Keratinocyte (primary cell): ENCODE measurements around the gene DHX34. TPM values are rescaled to one million over a fixed set of nuclear protein-coding genes. Genes with fewer than 3 reads are reported as not detected.

ENCODE experiments used
- DNase-seq: peaks from one replicate; pipeline ENCODE4 v3.0.0-alpha.2; 2011; ENCODE audit warnings: low read depth, missing footprints, low spot score
- FAIRE-seq: peaks from 2 replicates; lab custom pipeline; 2011; peaks lifted over from hg19 to GRCh38; lab: Jason Lieb, UNC
- H2AFZ ChIP-seq: 2 replicates; pipeline ENCODE4 v1.6.0; 2012; ENCODE audit warnings: low read length, control low read depth, inconsistent platforms; ENCODE audit not compliant: control insufficient read depth
- H3K27ac ChIP-seq: 2 replicates; pipeline ENCODE4 v1.5.1; 2011; ENCODE audit warnings: low read length; ENCODE audit not compliant: control insufficient read depth, insufficient read depth
- H3K27me3 ChIP-seq: 3 replicates; pipeline ENCODE4 v1.6.0; 2011; ENCODE audit warnings: low read length; ENCODE audit not compliant: control insufficient read depth, insufficient read depth; ENCODE audit errors: extremely low read depth
- H3K36me3 ChIP-seq, 2 experiments: 2 replicates in 1 of 2; 3 replicates in 1 of 2; pipeline ENCODE4 v1.5.1; 2011; ENCODE audit warnings: low read length in 2 of 2, mild to moderate bottlenecking in 1 of 2; ENCODE audit not compliant: control insufficient read depth in 2 of 2, insufficient read depth in 2 of 2; ENCODE audit errors: extremely low read depth in 1 of 2
- H3K4me1 ChIP-seq: 3 replicates; pipeline ENCODE4 v1.5.1; 2011; ENCODE audit warnings: low read length; ENCODE audit not compliant: control insufficient read depth, insufficient read depth; ENCODE audit errors: extremely low read depth
- H3K4me2 ChIP-seq: 3 replicates; pipeline ENCODE4 v1.6.0; 2011; ENCODE audit warnings: low read depth, low read length; ENCODE audit not compliant: control insufficient read depth, insufficient read depth; ENCODE audit errors: extremely low read depth
- H3K4me3 ChIP-seq, 3 experiments: fragments of 200-600 bp in 1 of 3; sonication (generic) in 1 of 3; 2 replicates in 2 of 3; 3 replicates in 1 of 3; pipeline ENCODE4 v1.5.1; 2011 to 2016; ENCODE audit warnings: low read length in 3 of 3, mild to moderate bottlenecking in 3 of 3, control low read depth in 2 of 3, inconsistent platforms in 1 of 3, low read depth in 1 of 3, mixed read lengths in 1 of 3, mixed run types in 1 of 3, moderate library complexity in 1 of 3; ENCODE audit not compliant: control insufficient read depth in 2 of 3, insufficient read depth in 2 of 3; ENCODE audit errors: extremely low read depth in 1 of 3
- H3K79me2 ChIP-seq: 2 replicates; pipeline ENCODE4 v1.6.0; 2012; ENCODE audit warnings: low read length; ENCODE audit not compliant: control insufficient read depth, insufficient read depth
- H3K9ac ChIP-seq: 3 replicates; pipeline ENCODE4 v1.6.0; 2011; ENCODE audit warnings: low read length; ENCODE audit not compliant: control insufficient read depth, insufficient read depth; ENCODE audit errors: extremely low read depth
- H3K9me1 ChIP-seq: 3 replicates; pipeline ENCODE4 v1.6.0; 2011; ENCODE audit warnings: low read length; ENCODE audit not compliant: control insufficient read depth, insufficient read depth; ENCODE audit errors: extremely low read depth
- H3K9me3 ChIP-seq: 2 replicates; pipeline ENCODE4 v1.5.1; 2012; ENCODE audit warnings: low read depth, low read length; ENCODE audit not compliant: control insufficient read depth
- H4K20me1 ChIP-seq: 3 replicates; pipeline ENCODE4 v1.6.0; 2011; ENCODE audit warnings: low read length; ENCODE audit not compliant: control insufficient read depth, insufficient read depth; ENCODE audit errors: extremely low read depth
- CTCF ChIP-seq, 3 experiments: IDR thresholded peaks in 1 of 3; conservative IDR thresholded peaks in 1 of 3; optimal IDR thresholded peaks in 1 of 3; 2 replicates in 2 of 3; 3 replicates in 1 of 3; pipeline versions ENCODE3 to v1.5.1; 2011; ENCODE audit warnings: low read length in 3 of 3, mild to moderate bottlenecking in 3 of 3, moderate library complexity in 2 of 3, control low read depth in 1 of 3, inconsistent platforms in 1 of 3; ENCODE audit not compliant: insufficient read depth in 2 of 3; ENCODE audit errors: extremely low read depth in 1 of 3
- EZH2 ChIP-seq: IDR thresholded peaks from one replicate; pipeline ENCODE4 v1.6.1; 2012; ENCODE audit warnings: inconsistent platforms, mild to moderate bottlenecking, low read length, moderate library complexity
- dilution Hi-C: fragments of 300-500 bp; cut with MboI; formaldehyde crosslinking; loops from one replicate; pipeline ENCODE4 v1.7.0; 2020; ENCODE audit warnings: low sequenced_read_pairs; ENCODE audit not compliant: extremely low pct_ligation_motif_present
- polyA plus RNA-seq, 5 experiments: library from polyadenylated mRNA; depleted of rRNA in 3 of 5; stranded (reverse) in 3 of 5; stranded (forward) in 1 of 5; unstranded in 1 of 5; fragments of >200 nt; gene quantifications; 1 replicate in 1 of 5; 2 replicates in 3 of 5; 3 replicates in 1 of 5; pipeline versions ENCODE4 v1.2.1 to v1.2.3, GENCODE V29; 2011 to 2012; ENCODE audit warnings: missing spikeins in 2 of 5, low read depth in 1 of 5, low replicate concordance in 1 of 5

DHX34 gene
- polyA plus RNA-seq, 1 donor (not counting 4 experiments of a cell fraction or from before 2014, with no cell fraction given), result 6.4 TPM

DNA sequence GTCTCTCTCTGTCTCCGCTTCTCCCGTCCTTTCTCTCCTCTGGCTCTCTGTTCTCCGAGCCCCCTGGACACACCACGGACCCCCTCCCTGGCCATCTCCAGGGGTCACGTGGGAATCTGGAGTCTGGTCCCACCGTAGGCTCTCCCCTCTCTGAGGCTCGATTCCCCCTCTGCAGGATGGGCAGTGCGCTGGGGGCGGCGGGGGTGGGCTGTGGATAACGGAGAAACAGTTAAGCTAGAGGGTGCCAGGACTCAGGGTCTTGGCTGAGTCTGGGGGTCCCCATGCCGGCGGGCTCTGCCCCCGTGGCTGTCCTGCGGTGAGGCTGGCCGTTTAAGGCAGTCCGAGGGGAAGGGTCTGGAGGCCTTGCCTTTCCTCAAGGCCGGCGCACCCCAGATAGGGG lies 70.7 kb downstream of the DHX34 start:
- DNase-seq (no peak), FAIRE-seq (no peak)
- no peaks in the 10 kb centered on the region for H3K9me1 ChIP-seq
- TF ChIP-seq CTCF (optimal IDR thresholded peaks at IDR 0.05 in 1 of 3, IDR thresholded peaks at IDR 0.05 in 1 of 3, conservative IDR thresholded peaks at IDR 0.05 in 1 of 3; ENCODE audit: extremely low read depth in 1 of 3, insufficient read depth in 2 of 3, low read length in 3 of 3) (no peak), EZH2 (peak; percentile 74)
- H3K4me1 ChIP-seq, result peaks cover 4% of the 10 kb centered on the region
- dilution Hi-C loops, result no loop called here
- H3K9ac ChIP-seq, result no peak overlapping the region
- no peak overlapping the region for H2AFZ ChIP-seq
- no peaks in the 10 kb centered on the region for H3K9me3 ChIP-seq
- no peak overlapping the region for H3K4me3 ChIP-seq
- H4K20me1 ChIP-seq, result peaks cover 4% of the 10 kb centered on the region
- no peak overlapping the region for H3K4me2 ChIP-seq
- H3K27me3 ChIP-seq, result peaks cover 92% of the 10 kb centered on the region
- no peak overlapping the region for H3K27ac ChIP-seq
- H3K79me2 ChIP-seq, result no peaks in the 10 kb centered on the region
- no peaks in the 10 kb centered on the region for H3K36me3 ChIP-seq

GRCh38 chr19:47421244-47421786 lies 72.2 kb downstream of the DHX34 start:
- Histone ChIP-seq H3K27me3 (peaks cover 82% of the 10 kb centered on the region), H3K27ac (no peak overlapping the region), H3K9me3 (no peaks in the 10 kb centered on the region), H3K9ac (no peak overlapping the region), H4K20me1 (peaks cover 4% of the 10 kb centered on the region), H3K4me1 (peaks cover 4% of the 10 kb centered on the region), H3K79me2 (no peaks in the 10 kb centered on the region), H2AFZ (no peak overlapping the region), H3K4me3 (no peak overlapping the region), H3K4me2 (no peak overlapping the region), H3K36me3 (no peaks in the 10 kb centered on the region), H3K9me1 (no peaks in the 10 kb centered on the region)
- no peak for TF ChIP-seq CTCF (optimal IDR thresholded peaks at IDR 0.05 in 1 of 3, IDR thresholded peaks at IDR 0.05 in 1 of 3, conservative IDR thresholded peaks at IDR 0.05 in 1 of 3; ENCODE audit: extremely low read depth in 1 of 3, insufficient read depth in 2 of 3, low read length in 3 of 3)
- peak; percentile 59 for TF ChIP-seq EZH2
- dilution Hi-C loops, result no loop called here
- no peak for DNase-seq
- FAIRE-seq, result no peak
